Measurements from ENCODE around the gene ECM2. TPM values are rescaled to one million over a fixed set of nuclear protein-coding genes. Genes with fewer than 3 reads are reported as not detected.

The ECM2 gene
- total RNA-seq, 1 experiment from 2014 or later: not detected

GRCh38 chr9:92467511-92467910 lies 68.3 kb downstream of the ECM2 start:
- Histone ChIP-seq H3K4me1 (ENCODE audit: insufficient read depth, low read length) (0 out of 2 replicates have a peak, but pooled peaks cover 3% of the 10 kb centered on the region), H2BK15ac (ENCODE audit: low read depth, low read length) (no peak overlapping the region), H4K20me1 (ENCODE audit: control insufficient read depth, insufficient read depth, insufficient read length) (no peaks in the 10 kb centered on the region), H2AFZ (ENCODE audit: low read length) (no peak overlapping the region), H2BK20ac (ENCODE audit: low read depth, low read length, poor library complexity, severe bottlenecking) (no peak overlapping the region), H3K23me2 (ENCODE audit: insufficient read length, low read depth, low read length, poor library complexity, severe bottlenecking) (no peaks in the 10 kb centered on the region), H4K8ac (replicated peaks; ENCODE audit: insufficient read length, low read depth, low read length) (no peak overlapping the region), H3K79me1 (ENCODE audit: insufficient read depth, low read depth, low read length, poor library complexity, severe bottlenecking) (no peaks in the 10 kb centered on the region), H3K18ac (ENCODE audit: insufficient read length, low read depth, low read length) (no peak overlapping the region), H3K79me2 (ENCODE audit: insufficient read depth, low read length) (no peaks in the 10 kb centered on the region), H2BK5ac (ENCODE audit: insufficient read length, low read length) (no peak overlapping the region), H3K9ac (ENCODE audit: extremely low read depth, insufficient read length, low read length) (no peak overlapping the region), H3K14ac (ENCODE audit: insufficient read depth, low read length) (no peak overlapping the region), H2AK5ac (ENCODE audit: insufficient read length, low read length) (no peak overlapping the region), H3K27me3 (ENCODE audit: insufficient read depth, low read length) (no peaks in the 10 kb centered on the region), H3K4me2 (ENCODE audit: insufficient read depth, insufficient read length, low read length) (no peak overlapping the region), H2BK120ac (ENCODE audit: low read depth, low read length, poor library complexity, severe bottlenecking) (no peak overlapping the region), H2BK12ac (ENCODE audit: insufficient read length, low read depth, low read length) (no peak overlapping the region), H3K23ac (ENCODE audit: insufficient read length, low read depth, low read length) (no peak overlapping the region), H3K9me3 (ENCODE audit: control insufficient read depth, low read depth, low read length) (no peaks in the 10 kb centered on the region), H3K4ac (ENCODE audit: low read depth, low read length) (no peak overlapping the region), H4K5ac (ENCODE audit: insufficient read length, low read depth, low read length) (no peak overlapping the region), H3K56ac (ENCODE audit: insufficient read length, low read depth, low read length) (no peak overlapping the region), H3T11ph (ENCODE audit: low read length) (no peak overlapping the region), H3K27ac (ENCODE audit: insufficient read length, low read depth, low read length) (no peak overlapping the region), H4K91ac (ENCODE audit: insufficient read length, low read depth, low read length) (no peak overlapping the region)
- TF ChIP-seq CTCF (conservative IDR thresholded peaks at IDR 0.05): no peak
- no CpG with 5 or more reads among the region's 2 CpGs for WGBS (ENCODE audit: extremely low coverage, insufficient read length, low lambda C conversion rate)
- Mint-ChIP-seq H3K36me3 (ENCODE audit: insufficient read depth in 1 of 3, low read depth in 3 of 3) (no peaks in the 10 kb centered on the region), H3K9me3 (no peaks in the 10 kb centered on the region), H3K4me1 (peaks cover 10 to 11% of the 10 kb centered on the region in 2 experiments), H3K4me3 (no peak overlapping the region), H3K27me3 (ENCODE audit: low read depth) (no peaks in the 10 kb centered on the region), H3K27ac (no peak overlapping the region)
- no peak for DNase-seq
